ENCODE measurements around the gene ARHGAP44. TPM values are rescaled to one million over a fixed set of nuclear protein-coding genes. Genes with fewer than 3 reads are reported as not detected.

Gene ARHGAP44
- total RNA-seq, 1 donor from 2014 or later: 6.5 TPM

GRCh38 chr17:12745486-12745885, 43.8 kb upstream of the ARHGAP44 start:
- Mint-ChIP-seq H3K4me3 (no peak overlapping the region), H3K27me3 (ENCODE audit: low read depth) (peaks cover 6% of the 10 kb centered on the region), H3K4me1 (peaks cover 5% of the 10 kb centered on the region), H3K9me3 (no peaks in the 10 kb centered on the region), H3K27ac (ENCODE audit: unreplicated experiment) (no peak overlapping the region), H3K36me3 (ENCODE audit: low read depth) (no peaks in the 10 kb centered on the region)
- no peak for TF ChIP-seq CTCF (conservative IDR thresholded peaks at IDR 0.05)
- DNase-seq (ENCODE audit: low read depth, low spot score): no peak

GRCh38 chr17:12756786-12757185, 32.5 kb upstream of the ARHGAP44 start:
- H3K27me3 Mint-ChIP-seq (ENCODE audit: low read depth): peaks cover 7% of the 10 kb centered on the region
- H3K9me3 Mint-ChIP-seq: no peaks in the 10 kb centered on the region
- H3K4me1 Mint-ChIP-seq: no peaks in the 10 kb centered on the region
- H3K4me3 Mint-ChIP-seq: no peak overlapping the region
- H3K36me3 Mint-ChIP-seq (ENCODE audit: low read depth): no peaks in the 10 kb centered on the region
- DNase-seq (ENCODE audit: low read depth, low spot score): no peak
- TF ChIP-seq CTCF (conservative IDR thresholded peaks at IDR 0.05): no peak
- H3K27ac Mint-ChIP-seq (ENCODE audit: unreplicated experiment): no peak overlapping the region

- H3K36me3 Mint-ChIP-seq (ENCODE audit: low read depth): no peaks in the 10 kb centered on the region
- TF ChIP-seq CTCF (conservative IDR thresholded peaks at IDR 0.05): no peak
- H3K4me1 Mint-ChIP-seq: no peaks in the 10 kb centered on the region
- H3K27me3 Mint-ChIP-seq (ENCODE audit: low read depth): peaks cover 7% of the 10 kb centered on the region
- H3K27ac Mint-ChIP-seq (ENCODE audit: unreplicated experiment): no peak overlapping the region
- no peak overlapping the region for H3K4me3 Mint-ChIP-seq
- DNase-seq (ENCODE audit: low read depth, low spot score): no peak
- H3K9me3 Mint-ChIP-seq: no peaks in the 10 kb centered on the region
Observed at GRCh38 chr17:12759090-12759489, 30.2 kb upstream of the ARHGAP44 start.

GRCh38 chr17:12765548-12765947, 23.8 kb upstream of the ARHGAP44 start:
- H3K4me3 Mint-ChIP-seq: no peak overlapping the region
- peaks cover 11% of the 10 kb centered on the region for H3K27me3 Mint-ChIP-seq (ENCODE audit: low read depth)
- TF ChIP-seq CTCF (conservative IDR thresholded peaks at IDR 0.05): no peak
- peaks cover 4% of the 10 kb centered on the region for H3K9me3 Mint-ChIP-seq
- DNase-seq (ENCODE audit: low read depth, low spot score): no peak
- H3K27ac Mint-ChIP-seq (ENCODE audit: unreplicated experiment): no peak overlapping the region
- no peaks in the 10 kb centered on the region for H3K36me3 Mint-ChIP-seq (ENCODE audit: low read depth)
- H3K4me1 Mint-ChIP-seq: no peaks in the 10 kb centered on the region

- no peaks in the 10 kb centered on the region for H3K36me3 Mint-ChIP-seq (ENCODE audit: low read depth)
Observed at GRCh38 chr17:12768255-12768654, 21.0 kb upstream of the ARHGAP44 start.

More at GRCh38 chr17:12768255-12768654, 21.0 kb upstream of the ARHGAP44 start:
- Mint-ChIP-seq H3K4me3 (no peak overlapping the region), H3K27me3 (ENCODE audit: low read depth) (peaks cover 11% of the 10 kb centered on the region), H3K4me1 (no peaks in the 10 kb centered on the region), H3K9me3 (peaks cover 4% of the 10 kb centered on the region), H3K27ac (ENCODE audit: unreplicated experiment) (no peak overlapping the region)
- TF ChIP-seq CTCF (conservative IDR thresholded peaks at IDR 0.05): no peak
- DNase-seq (ENCODE audit: low read depth, low spot score): no peak
